Uterus (tissue), 4 donors: ENCODE results near the gene RIPOR2. TPM values are rescaled to one million over a fixed set of nuclear protein-coding genes. Genes with fewer than 3 reads are reported as not detected.
A peak's percentile ranks its signal among the peaks of the same experiment; 100 is the strongest.
"Not testable (repeated sequence)": the region's sequence is repeated elsewhere in the genome, so short reads cannot be mapped to it uniquely, and the experiment has no call there.

Experiments used
- DNase-seq, 2 donors: peaks; one replicate each; pipeline ENCODE4 v3.0.0-alpha.2; 2019 to 2020
- H3K27ac ChIP-seq, 2 donors: fragments of 200-600 bp; sonication (generic); 1 replicate in 1 of 2; 2 replicates in 1 of 2; pipeline ENCODE4 v1.5.1; 2016 to 2018
- H3K27me3 ChIP-seq, 2 donors: fragments of 200-600 bp; sonication (generic); one replicate each; pipeline ENCODE4 v1.5.1; 2018 to 2019; ENCODE audit warnings: control low read depth in 1 of 2
- H3K36me3 ChIP-seq, 2 donors: fragments of 200-600 bp; sonication (generic); one replicate each; pipeline ENCODE4 v1.5.1; 2019; ENCODE audit warnings: control low read depth in 1 of 2
- H3K4me1 ChIP-seq, 2 donors: fragments of 200-600 bp; sonication (generic); one replicate each; pipeline ENCODE4 v1.5.1; 2018 to 2019; ENCODE audit warnings: control low read depth in 1 of 2
- H3K4me3 ChIP-seq, 2 donors: fragments of 200-600 bp; sonication (generic); 1 replicate in 1 of 2; 2 replicates in 1 of 2; pipeline ENCODE4 v1.5.1; 2018 to 2019; ENCODE audit warnings: mild to moderate bottlenecking in 1 of 2
- H3K9me3 ChIP-seq, 2 donors: fragments of 200-600 bp; sonication (generic); one replicate each; pipeline ENCODE4 v1.5.1; 2019; ENCODE audit warnings: control low read depth in 1 of 2
- CTCF ChIP-seq, 4 experiments: fragments of 200-600 bp in 2 of 4; fragments of 450-650 bp in 2 of 4; sonication (generic) in 2 of 4; IDR thresholded peaks; one replicate each; pipeline ENCODE4 v1.5.1; 2016 to 2019; ENCODE audit warnings: antibody characterized with exemption in 4 of 4, mild to moderate bottlenecking in 2 of 4, moderate library complexity in 1 of 4
- POLR2A ChIP-seq, 2 donors: fragments of 450-650 bp; IDR thresholded peaks; one replicate each; pipeline ENCODE4 v1.6.1; 2016; ENCODE audit warnings: antibody characterized with exemption in 2 of 2, mild to moderate bottlenecking in 1 of 2, moderate library complexity in 1 of 2
- intact Hi-C: fragments of 100-400 bp; cut with DNase I; formaldehyde crosslinking; loops from one replicate; pipeline ENCODE4 v1.15.1; 2023; ENCODE audit warnings: low total_unique reads
- total RNA-seq, 4 donors: library from RNA; depleted of rRNA in 3 of 4; stranded (reverse); fragments of >200 nt in 3 of 4; gene quantifications; one replicate each; pipeline versions ENCODE4 v1.1.0 to v1.2.4, GENCODE V29; 2014 to 2023
- donor health status: DM: yes; HTN: yes; CAD: no.

RIPOR2 gene
- total RNA-seq, 4 donors from 2014 or later, result 29.0 to 106 (median 80.4) TPM

- Histone ChIP-seq H3K27me3 (no peaks in the 10 kb centered on the region), H3K9me3 (no peaks in the 10 kb centered on the region), H3K4me3 (no peak overlapping the region), H3K4me1 (no peaks in the 10 kb centered on the region), H3K27ac (no peak overlapping the region), H3K36me3 (no peaks in the 10 kb centered on the region)
- no peak for DNase-seq
- no peak for TF ChIP-seq CTCF (IDR thresholded peaks at IDR 0.05)
- TF ChIP-seq POLR2A (IDR thresholded peaks at IDR 0.05), result no peak
- intact Hi-C loops, result no loop called here
Measured at GRCh38 chr6:24916496-24916895, 19.3 kb downstream of the RIPOR2 start.

GRCh38 chr6:24915641-24916040 is 20.1 kb downstream of the RIPOR2 start:
- H3K4me3 ChIP-seq, result no peak overlapping the region
- intact Hi-C loops, result no loop called here

DNA sequence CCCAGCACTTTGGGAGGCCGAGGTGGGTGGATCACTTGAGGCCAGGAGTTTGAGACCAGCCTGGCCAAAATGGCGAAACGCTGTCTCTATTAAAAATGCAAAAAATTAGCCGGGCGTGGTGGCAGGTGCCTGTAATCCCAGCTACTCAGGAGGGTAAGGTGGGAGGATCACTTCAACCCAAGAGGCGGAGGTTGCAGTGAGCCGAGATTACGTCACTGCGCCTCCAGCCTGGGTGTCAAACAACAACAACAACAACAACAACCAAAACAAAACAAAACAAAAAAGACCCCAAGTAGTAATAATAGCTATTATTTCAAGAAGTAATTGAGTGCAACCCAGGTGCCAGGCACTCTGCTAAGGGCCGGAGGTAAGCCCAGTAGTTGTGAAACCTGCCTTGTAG is 21.7 kb downstream of the RIPOR2 start:
- DNase-seq, H3K9me3 ChIP-seq, H3K27me3 ChIP-seq, H3K4me3 ChIP-seq, intact Hi-C loops, H3K36me3 ChIP-seq, H3K27ac ChIP-seq, H3K4me1 ChIP-seq: not testable (repeated sequence)

More at GRCh38 chr6:24915641-24916040, 20.1 kb downstream of the RIPOR2 start:
- Histone ChIP-seq H3K27me3 (no peaks in the 10 kb centered on the region), H3K4me1 (no peaks in the 10 kb centered on the region), H3K27ac (no peak overlapping the region), H3K36me3 (no peaks in the 10 kb centered on the region), H3K9me3 (no peaks in the 10 kb centered on the region)
- TF ChIP-seq POLR2A (IDR thresholded peaks at IDR 0.05), result no peak
- no peak for TF ChIP-seq CTCF (IDR thresholded peaks at IDR 0.05)
- DNase-seq, result no peak

GRCh38 chr6:24911796-24912382 is 23.9 kb downstream of the RIPOR2 start:
- DNase-seq, result no peak
- no peak for TF ChIP-seq CTCF (IDR thresholded peaks at IDR 0.05)
- no peak for TF ChIP-seq POLR2A (IDR thresholded peaks at IDR 0.05)
- H3K4me1 ChIP-seq, result no peaks in the 10 kb centered on the region
- H3K9me3 ChIP-seq, result no peaks in the 10 kb centered on the region
- H3K27ac ChIP-seq, result peak overlapping the region; percentile 97 to 98
- H3K36me3 ChIP-seq, result no peaks in the 10 kb centered on the region
- peak overlapping the region; percentile 76 to 85 for H3K4me3 ChIP-seq
- intact Hi-C loops, result no loop called here
- no peaks in the 10 kb centered on the region for H3K27me3 ChIP-seq

GRCh38 chr6:24910961-24911725 is 24.6 kb downstream of the RIPOR2 start:
- no peaks in the 10 kb centered on the region for H3K36me3 ChIP-seq
- H3K27ac ChIP-seq, result peak overlapping the region; percentile 97 to 98
- no peaks in the 10 kb centered on the region for H3K9me3 ChIP-seq
- TF ChIP-seq CTCF (IDR thresholded peaks at IDR 0.05) (no peak), POLR2A (IDR thresholded peaks at IDR 0.05) (peak; percentile 31 to 53)
- no peaks in the 10 kb centered on the region for H3K4me1 ChIP-seq
- intact Hi-C loops, result no loop called here
- H3K4me3 ChIP-seq, result peak overlapping the region; percentile 76 to 85
- H3K27me3 ChIP-seq, result no peaks in the 10 kb centered on the region
- DNase-seq, result peak; percentile 70 to 79
